GM21367 (cell line): ENCODE data around the gene NELFCD.
A peak's percentile ranks its signal among the peaks of the same experiment; 100 is the strongest.
"Not testable (repeated sequence)": the region's sequence is repeated elsewhere in the genome, so short reads cannot be mapped to it uniquely, and the experiment has no call there.

Source experiments
- ATAC-seq: cut with Tn5 transposase; IDR thresholded peaks from one replicate; pipeline ENCODE4 v1.9.1; 2021; ENCODE audit not compliant: unreplicated experiment

NELFCD gene

GRCh38 chr20:59007665-59008511 lies 26.8 kb downstream of the NELFCD start:
- peak; percentile 28 for ATAC-seq

GRCh38 chr20:59008715-59009336 lies 27.8 kb downstream of the NELFCD start:
- no peak for ATAC-seq

DNA sequence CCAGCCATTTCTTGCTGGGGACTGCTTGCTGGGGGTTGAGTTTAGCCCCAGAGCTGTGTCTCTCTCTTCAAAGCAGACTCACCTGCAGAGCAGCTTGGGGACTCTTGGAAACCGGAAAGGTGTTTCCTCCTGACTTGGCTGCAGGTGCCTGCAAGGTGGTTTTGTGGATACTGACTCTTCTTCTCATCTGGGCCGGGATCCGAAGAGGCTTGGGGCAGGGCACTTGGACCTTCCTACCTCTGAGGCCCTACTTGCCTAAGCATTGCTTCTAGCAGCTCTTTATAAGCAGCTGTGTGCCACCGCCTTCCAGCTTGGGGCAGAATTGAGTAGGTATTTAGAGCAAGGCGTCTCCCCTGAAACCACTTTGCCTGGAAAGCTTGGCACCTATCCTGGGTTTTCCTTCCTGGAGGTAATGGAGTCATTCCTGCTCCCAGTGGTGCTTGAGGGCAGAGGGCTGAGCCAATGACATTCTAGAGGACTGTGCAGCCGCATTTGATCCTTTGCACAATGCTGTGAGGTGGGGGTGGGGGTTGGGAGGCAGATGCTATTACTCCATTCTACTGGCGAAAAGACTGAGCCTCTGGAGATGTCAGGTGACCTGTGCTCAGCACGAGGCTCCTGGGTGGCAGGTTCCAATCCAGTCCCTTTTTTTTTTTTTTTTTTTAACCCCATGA lies 29.4 kb downstream of the NELFCD start:
- ATAC-seq: no peak

- no peak for ATAC-seq
These were observed 30.2 kb downstream of the NELFCD start for GRCh38 chr20:59010995-59011873.

DNA sequence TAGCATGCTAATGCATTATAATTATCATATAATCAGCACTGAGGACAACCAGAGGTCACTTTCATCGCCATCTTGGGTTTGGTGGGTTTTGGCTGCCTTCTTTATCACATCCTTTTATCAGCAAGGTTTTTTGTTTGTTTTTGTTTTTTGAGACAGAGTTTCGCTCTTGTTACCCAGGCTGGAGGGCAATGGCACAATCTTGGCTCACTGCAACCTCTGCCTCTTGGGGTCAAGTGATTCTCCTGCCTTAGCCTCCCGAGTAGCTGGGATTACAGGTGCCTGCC lies 30.8 kb downstream of the NELFCD start:
- ATAC-seq: not testable (repeated sequence)

DNA sequence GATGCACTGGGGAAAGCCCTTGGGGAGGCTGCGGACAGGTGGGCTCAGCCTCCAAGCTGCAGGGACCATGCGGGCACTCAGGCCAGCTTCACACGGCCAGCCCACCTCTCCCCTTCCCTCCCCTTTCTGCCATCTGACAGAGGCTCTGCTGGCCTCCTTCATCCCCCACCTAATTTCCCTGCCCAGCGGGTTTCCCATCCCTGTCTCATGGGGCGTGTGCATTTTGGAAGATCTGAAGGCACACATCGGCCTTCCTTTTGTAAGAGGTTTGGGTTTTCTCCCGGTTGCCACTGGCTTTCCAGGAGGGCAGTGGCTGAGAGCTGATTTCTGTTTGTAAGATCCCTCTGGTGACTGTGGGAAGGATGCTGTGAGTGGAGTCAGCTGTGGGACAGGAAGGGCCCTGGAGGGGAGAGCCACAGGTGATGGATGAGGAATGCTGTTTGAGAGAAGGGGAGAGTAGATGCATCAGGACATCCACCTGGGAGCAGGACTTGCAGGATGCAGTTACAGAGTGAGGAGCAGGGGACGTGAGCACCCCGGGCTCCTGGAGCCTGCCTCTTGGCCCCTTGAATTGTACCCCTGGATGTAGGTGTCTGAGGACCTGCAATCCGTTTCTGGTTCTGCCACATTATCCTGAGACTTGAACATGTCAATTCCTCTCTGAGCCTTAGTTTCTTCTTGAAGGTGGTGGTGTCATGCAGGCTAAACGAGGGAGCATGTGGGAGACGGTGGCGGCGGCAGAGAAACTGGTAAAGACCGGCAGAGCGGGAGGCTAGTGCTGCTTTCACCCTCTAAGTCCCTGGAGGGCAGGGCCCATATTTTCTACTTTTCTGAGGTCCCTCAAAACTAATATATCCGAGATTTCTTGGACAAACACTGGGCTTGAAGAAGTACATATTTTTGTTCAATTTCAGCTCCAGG lies 32.2 kb downstream of the NELFCD start:
- no peak for ATAC-seq

DNA sequence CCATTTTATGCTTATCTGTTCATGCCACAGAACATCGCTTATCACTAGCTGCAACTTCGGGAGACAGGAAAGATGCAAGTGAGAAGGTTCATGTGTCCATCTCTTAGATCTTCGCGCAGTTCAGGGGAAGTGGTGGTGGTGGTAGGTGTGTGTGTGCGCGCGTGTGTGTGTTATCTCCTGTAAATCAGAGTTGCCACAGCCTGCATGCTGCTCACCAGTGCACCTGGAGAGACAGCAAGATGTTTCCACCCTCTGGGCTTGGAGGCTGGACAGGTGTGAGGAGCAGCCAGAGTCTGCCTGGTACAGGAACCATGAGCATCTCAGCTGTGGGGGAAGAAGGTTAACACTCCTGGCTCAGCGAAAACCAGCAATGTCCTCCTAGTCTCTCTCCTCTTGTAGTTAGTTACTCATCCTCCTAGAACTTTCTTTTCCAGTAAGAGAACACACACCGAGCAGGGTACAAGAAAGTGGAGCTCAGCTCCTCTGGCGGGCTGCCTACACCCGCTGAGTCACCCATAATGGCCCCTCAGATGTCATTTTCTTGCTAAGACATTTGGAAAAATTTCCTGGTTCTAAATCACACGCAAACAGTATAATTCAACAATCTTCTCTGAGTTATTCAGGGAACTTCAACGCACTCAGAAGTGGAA lies 33.0 kb downstream of the NELFCD start:
- ATAC-seq: no peak

- no peak for ATAC-seq
These were observed 33.8 kb downstream of the NELFCD start for GRCh38 chr20:59014680-59015389.

- no peak for ATAC-seq
These were observed 34.4 kb downstream of the NELFCD start for GRCh38 chr20:59015411-59015810.

- ATAC-seq: no peak
These were observed 35.0 kb downstream of the NELFCD start for GRCh38 chr20:59015812-59016711.

- ATAC-seq: no peak
These were observed 35.9 kb downstream of the NELFCD start for GRCh38 chr20:59016795-59017492.

GRCh38 chr20:59017493-59018231 lies 36.6 kb downstream of the NELFCD start:
- ATAC-seq: no peak

DNA sequence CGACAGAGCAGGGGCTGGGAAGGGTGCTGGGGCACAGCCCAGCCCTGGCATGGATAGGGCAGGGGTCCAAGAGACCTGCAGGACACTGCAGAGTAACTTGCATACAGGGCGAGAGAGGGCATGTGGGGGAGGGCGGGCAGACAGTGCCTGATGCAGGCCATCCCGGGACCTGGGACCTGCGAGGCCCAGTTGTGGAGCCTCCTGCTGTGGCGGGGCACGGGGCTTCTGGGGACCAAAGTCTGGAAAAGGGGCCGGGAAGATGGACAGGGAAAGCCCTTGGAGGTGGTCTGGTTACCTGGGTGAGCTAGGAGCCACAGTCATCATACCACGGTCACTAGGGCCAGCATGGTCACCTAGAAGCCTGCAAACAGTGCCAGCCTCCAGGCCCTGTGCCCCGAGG lies 37.8 kb downstream of the NELFCD start:
- ATAC-seq: no peak

DNA sequence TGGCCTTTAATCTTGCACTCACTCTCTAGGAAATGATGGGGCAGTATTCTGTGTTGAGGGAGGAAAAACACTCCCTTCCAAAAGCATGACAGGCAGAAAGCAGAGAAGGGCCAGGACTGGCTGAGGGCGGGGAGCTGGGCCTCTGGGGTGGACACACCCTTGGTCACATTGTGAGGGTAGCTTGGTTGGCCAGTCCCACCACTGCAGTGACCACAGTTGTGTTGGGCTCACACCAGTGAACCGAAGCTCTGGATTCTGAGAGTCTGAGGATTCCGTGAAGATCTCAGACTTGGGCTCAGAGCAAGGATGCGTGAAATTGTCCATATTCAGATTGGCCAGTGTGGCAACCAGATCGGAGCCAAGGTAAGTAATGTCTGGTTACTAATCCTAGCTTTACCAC lies 38.2 kb downstream of the NELFCD start, which contains the start of gene TUBB1:
Gene TUBB1 (plus strand): TSS at position 213 of the 400 bp plus-strand sequence. CDS start 94 bp downstream, at position 307.
- no peak for ATAC-seq

GRCh38 chr20:59020938-59021551 lies 40.0 kb downstream of the NELFCD start:
- no peak for ATAC-seq

GRCh38 chr20:59022754-59023153 lies 41.7 kb downstream of the NELFCD start:
- ATAC-seq: no peak
